DMS79 (cell line): ENCODE results near the gene ANKRD17.
"Not testable (repeated sequence)": the region's sequence is repeated elsewhere in the genome, so short reads cannot be mapped to it uniquely, and the experiment has no call there.

Experiments
- DNase-seq: peaks from one replicate; lab custom pipeline; 2025; lab: John Stamatoyannopoulos, UW

The ANKRD17 gene

GRCh38 chr4:73203976-73204375, 54.6 kb downstream of the ANKRD17 start:
- DNase-seq = not testable (repeated sequence)

- DNase-seq = no peak
Observed at GRCh38 chr4:73197220-73197619, 61.4 kb downstream of the ANKRD17 start.

- no peak for DNase-seq
Observed at GRCh38 chr4:73194064-73194463, 64.5 kb downstream of the ANKRD17 start.

GRCh38 chr4:73193659-73194058, 64.9 kb downstream of the ANKRD17 start:
- no peak for DNase-seq

GRCh38 chr4:73193155-73193554, 65.4 kb downstream of the ANKRD17 start:
- no peak for DNase-seq

- DNase-seq = no peak
Observed at GRCh38 chr4:73189274-73189810, 69.3 kb downstream of the ANKRD17 start.

GRCh38 chr4:73187325-73187724, 71.3 kb downstream of the ANKRD17 start:
- DNase-seq = no peak

GRCh38 chr4:73185903-73186302, 72.7 kb downstream of the ANKRD17 start:
- no peak for DNase-seq

- no peak for DNase-seq
Observed at GRCh38 chr4:73181231-73181630, 77.4 kb downstream of the ANKRD17 start.

- DNase-seq = no peak
Observed at GRCh38 chr4:73178389-73178788, 80.2 kb downstream of the ANKRD17 start.

- no peak for DNase-seq
Observed at GRCh38 chr4:73172161-73172560, 86.4 kb downstream of the ANKRD17 start.

- no peak for DNase-seq
Observed at GRCh38 chr4:73170518-73171198, 87.9 kb downstream of the ANKRD17 start.

- no peak for DNase-seq
Observed at GRCh38 chr4:73166212-73166611, 92.4 kb downstream of the ANKRD17 start.

GRCh38 chr4:73161527-73162185, 96.9 kb downstream of the ANKRD17 start:
- no peak for DNase-seq

- DNase-seq = no peak
Observed at GRCh38 chr4:73156394-73156793, 102.2 kb downstream of the ANKRD17 start.

- no peak for DNase-seq
Observed at GRCh38 chr4:73152893-73153292, 105.7 kb downstream of the ANKRD17 start.

GRCh38 chr4:73142995-73143547, 115.5 kb downstream of the ANKRD17 start:
- DNase-seq = no peak

GRCh38 chr4:73139991-73140390, 118.6 kb downstream of the ANKRD17 start:
- DNase-seq = no peak

GRCh38 chr4:73139245-73139644, 119.4 kb downstream of the ANKRD17 start:
- DNase-seq = no peak

GRCh38 chr4:73137121-73137520, 121.5 kb downstream of the ANKRD17 start:
- DNase-seq = no peak

GRCh38 chr4:73133784-73134183, 124.8 kb downstream of the ANKRD17 start:
- no peak for DNase-seq

- DNase-seq = no peak
Observed at GRCh38 chr4:73131281-73131680, 127.3 kb downstream of the ANKRD17 start.

- no peak for DNase-seq
Observed at GRCh38 chr4:73129319-73129718, 129.3 kb downstream of the ANKRD17 start.
